GM23338 (cell line): ENCODE results near the gene GRIP2. TPM values are rescaled to one million over a fixed set of nuclear protein-coding genes. Genes with fewer than 3 reads are reported as not detected.

ENCODE experiments used
- ATAC-seq: fragments of 200-7000 bp; cut with Tn5 transposase; 3 replicates; pipeline ENCODE4 v1.9.1; 2020
- DNase-seq: peaks from one replicate; pipeline ENCODE4 v3.0.0-alpha.2; 2015; ENCODE audit warnings: low spot score
- H2AFZ ChIP-seq: fragments of 200-600 bp; sonication (generic); 2 replicates; pipeline ENCODE4 v1.8.0; 2016; ENCODE audit warnings: antibody characterized with exemption, mild to moderate bottlenecking, moderate library complexity
- H3F3A ChIP-seq: fragments of 200-600 bp; sonication (generic); replicated peaks from 2 replicates; pipeline ENCODE4 v1.8.0; 2017; ENCODE audit warnings: antibody characterized with exemption, mixed run types, low read depth
- H3K27ac ChIP-seq: fragments of 200-600 bp; sonication (generic); 2 replicates; pipeline ENCODE4 v1.6.1; 2016; ENCODE audit warnings: low read depth
- H3K27me3 ChIP-seq: fragments of 200-600 bp; sonication (generic); 2 replicates; pipeline ENCODE4 v1.8.0; 2016; ENCODE audit warnings: mild to moderate bottlenecking, mixed run types, moderate library complexity; ENCODE audit not compliant: insufficient read depth
- H3K36me3 ChIP-seq: fragments of 200-600 bp; sonication (generic); 2 replicates; pipeline ENCODE4 v1.8.0; 2016; ENCODE audit warnings: mild to moderate bottlenecking; ENCODE audit not compliant: insufficient read depth
- H3K4me1 ChIP-seq: fragments of 200-600 bp; sonication (generic); 2 replicates; pipeline ENCODE4 v1.8.0; 2016; ENCODE audit warnings: mild to moderate bottlenecking, moderate library complexity; ENCODE audit not compliant: insufficient read depth
- H3K4me2 ChIP-seq: fragments of 200-600 bp; sonication (generic); 2 replicates; pipeline ENCODE4 v1.7.1; 2017; ENCODE audit warnings: mixed run types
- H3K4me3 ChIP-seq: fragments of 200-600 bp; sonication (generic); 2 replicates; pipeline ENCODE4 v1.6.1; 2016; ENCODE audit warnings: mixed run types
- H3K79me2 ChIP-seq: fragments of 200-600 bp; sonication (generic); replicated peaks from 2 replicates; pipeline ENCODE4 v1.8.0; 2017; ENCODE audit warnings: mild to moderate bottlenecking; ENCODE audit not compliant: insufficient read depth
- H3K9me2 ChIP-seq: fragments of 200-600 bp; sonication (generic); 2 replicates; pipeline ENCODE4 v1.8.0; 2017; ENCODE audit not compliant: insufficient read depth
- H4K20me1 ChIP-seq: fragments of 200-600 bp; sonication (generic); replicated peaks from 2 replicates; pipeline ENCODE4 v1.8.0; 2017; ENCODE audit warnings: mild to moderate bottlenecking; ENCODE audit not compliant: insufficient read depth
- H3K27ac Mint-ChIP-seq: 2 replicates; pipeline ENCODE4 v1.8.0; 2020; ENCODE audit warnings: inconsistent platforms, mild to moderate bottlenecking, moderate library complexity, mixed read lengths
- H3K27me3 Mint-ChIP-seq: 3 replicates; pipeline ENCODE4 v1.8.0; 2022; ENCODE audit warnings: low read depth, mild to moderate bottlenecking, moderate library complexity, mixed read lengths, inconsistent platforms; ENCODE audit not compliant: insufficient read depth, poor library complexity
- H3K36me3 Mint-ChIP-seq: 3 replicates; pipeline ENCODE4 v1.8.0; 2021; ENCODE audit warnings: low read depth, mild to moderate bottlenecking, inconsistent platforms, moderate library complexity, mixed read lengths
- H3K4me1 Mint-ChIP-seq: 3 replicates; pipeline ENCODE4 v1.8.0; 2020; ENCODE audit warnings: mild to moderate bottlenecking, inconsistent platforms, mixed read lengths
- H3K4me3 Mint-ChIP-seq: 3 replicates; pipeline ENCODE4 v1.8.0; 2021; ENCODE audit warnings: moderate library complexity, mild to moderate bottlenecking, inconsistent platforms, mixed read lengths
- H3K9me3 Mint-ChIP-seq: 3 replicates; pipeline ENCODE4 v1.8.0; 2020; ENCODE audit warnings: moderate library complexity, mild to moderate bottlenecking, inconsistent platforms, mixed read lengths
- JUNB ChIP-seq: IDR thresholded peaks from one replicate; pipeline ENCODE4 v1.6.1; 2016; ENCODE audit warnings: antibody characterized with exemption; ENCODE audit not compliant: unreplicated experiment
- REST ChIP-seq: IDR thresholded peaks from one replicate; pipeline ENCODE4 v1.6.1; 2018; ENCODE audit warnings: antibody characterized with exemption; ENCODE audit not compliant: unreplicated experiment
- STAT1 ChIP-seq: IDR thresholded peaks from one replicate; pipeline ENCODE4 v1.6.1; 2016; ENCODE audit warnings: antibody characterized with exemption; ENCODE audit not compliant: unreplicated experiment
- ZNF114 ChIP-seq: fragments of 250-450 bp; sonication (Bioruptor Pico); IDR thresholded peaks from 2 replicates; pipeline ENCODE4 v1.5.0; 2020; ENCODE audit warnings: mild to moderate bottlenecking, moderate library complexity
- polyA plus RNA-seq: library from polyadenylated mRNA; unstranded; fragments of >200 nt; fragmentation: Nextera tagmentation; extraction: Ambion mirVana; gene quantifications from 2 replicates; pipeline ENCODE4 v1.2.1, GENCODE V29; 2016
- total RNA-seq: library from RNA; depleted of rRNA; stranded (reverse); fragments of >200 nt; shearing (Covaris generic); gene quantifications from 2 replicates; pipeline ENCODE4 v1.2.3, GENCODE V29; 2014
- TF ChIP-seq, protein P1 (sequence below): fragments of 250-450 bp; sonication (Bioruptor Pico); IDR thresholded peaks from 2 replicates; pipeline ENCODE4 v1.5.0; 2020; ENCODE audit warnings: mild to moderate bottlenecking, moderate library complexity
- TF ChIP-seq, protein P2 (sequence below): IDR thresholded peaks from 2 replicates; pipeline ENCODE4 v1.6.1; 2016; ENCODE audit warnings: antibody characterized with exemption

Gene GRIP2
- total and polyA plus RNA-seq, 2 experiments from 2014 or later: 3.6 to 5.8 TPM

DNA sequence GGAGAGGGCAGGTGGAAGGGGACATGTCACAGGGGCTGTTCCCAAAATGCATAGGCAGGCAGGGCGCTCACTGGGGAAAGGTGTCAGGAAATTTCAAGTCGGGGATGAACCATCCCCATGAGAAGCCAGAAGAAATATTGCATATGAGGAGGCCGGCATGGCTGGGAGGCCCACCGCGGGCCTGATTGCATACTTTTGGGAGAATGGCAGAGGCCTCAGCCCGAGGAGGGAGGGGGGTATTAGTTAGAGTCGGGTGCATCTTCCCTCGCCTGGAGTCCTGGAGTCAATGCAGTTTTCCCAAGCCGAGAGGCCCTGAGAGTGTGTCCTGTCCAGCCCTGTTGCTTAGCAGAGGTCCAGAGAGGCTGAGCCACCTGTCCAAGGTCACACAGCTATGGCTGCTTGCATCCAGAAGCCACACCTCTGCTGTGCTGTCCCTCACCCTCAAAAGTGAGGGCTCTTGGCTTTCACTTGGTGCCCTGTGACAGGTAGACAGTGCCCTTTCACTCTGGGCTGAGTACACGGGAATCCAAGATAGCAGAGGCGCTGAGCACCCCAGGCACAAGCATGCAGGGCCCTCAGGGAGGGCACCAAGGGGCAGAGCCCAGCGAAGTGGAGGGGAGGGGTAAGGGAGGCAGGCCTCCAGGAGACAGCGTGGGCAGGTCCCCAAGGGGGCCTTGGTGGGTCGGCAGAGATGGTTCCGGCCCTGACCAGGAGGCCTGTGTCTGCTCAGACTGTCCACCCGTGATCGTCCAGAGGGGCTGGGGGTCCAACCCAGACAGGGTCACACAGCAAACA lies 48.5 kb downstream of the GRIP2 start (continued):
- TF ChIP-seq REST: no peak
- no peak for TF ChIP-seq JUNB
- TF ChIP-seq ZNF114 (CRISPR knock-in tag): no peak

DNA sequence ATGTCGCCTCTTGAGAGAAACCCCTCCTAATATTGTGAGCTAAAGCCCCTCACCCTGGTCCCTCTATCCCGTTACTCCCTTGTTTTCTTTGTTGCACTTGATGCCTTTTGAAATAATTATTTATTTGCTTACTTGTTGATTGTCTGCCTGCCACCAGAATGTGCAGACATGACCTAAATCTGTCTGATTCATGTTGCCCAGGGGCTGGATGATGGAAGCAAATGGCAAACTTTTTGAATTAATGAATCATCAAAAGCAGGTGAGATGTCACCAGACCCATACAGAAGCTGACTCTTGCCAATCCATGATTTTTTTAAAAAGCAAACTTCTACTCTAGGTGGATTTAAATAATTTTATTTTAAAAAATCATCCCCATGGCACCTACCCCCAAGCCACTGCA lies 49.3 kb downstream of the GRIP2 start:
- no peak overlapping the region for H3K27ac Mint-ChIP-seq
- TF ChIP-seq REST (no peak), STAT1 (no peak)
- TF ChIP-seq, protein P1, sequence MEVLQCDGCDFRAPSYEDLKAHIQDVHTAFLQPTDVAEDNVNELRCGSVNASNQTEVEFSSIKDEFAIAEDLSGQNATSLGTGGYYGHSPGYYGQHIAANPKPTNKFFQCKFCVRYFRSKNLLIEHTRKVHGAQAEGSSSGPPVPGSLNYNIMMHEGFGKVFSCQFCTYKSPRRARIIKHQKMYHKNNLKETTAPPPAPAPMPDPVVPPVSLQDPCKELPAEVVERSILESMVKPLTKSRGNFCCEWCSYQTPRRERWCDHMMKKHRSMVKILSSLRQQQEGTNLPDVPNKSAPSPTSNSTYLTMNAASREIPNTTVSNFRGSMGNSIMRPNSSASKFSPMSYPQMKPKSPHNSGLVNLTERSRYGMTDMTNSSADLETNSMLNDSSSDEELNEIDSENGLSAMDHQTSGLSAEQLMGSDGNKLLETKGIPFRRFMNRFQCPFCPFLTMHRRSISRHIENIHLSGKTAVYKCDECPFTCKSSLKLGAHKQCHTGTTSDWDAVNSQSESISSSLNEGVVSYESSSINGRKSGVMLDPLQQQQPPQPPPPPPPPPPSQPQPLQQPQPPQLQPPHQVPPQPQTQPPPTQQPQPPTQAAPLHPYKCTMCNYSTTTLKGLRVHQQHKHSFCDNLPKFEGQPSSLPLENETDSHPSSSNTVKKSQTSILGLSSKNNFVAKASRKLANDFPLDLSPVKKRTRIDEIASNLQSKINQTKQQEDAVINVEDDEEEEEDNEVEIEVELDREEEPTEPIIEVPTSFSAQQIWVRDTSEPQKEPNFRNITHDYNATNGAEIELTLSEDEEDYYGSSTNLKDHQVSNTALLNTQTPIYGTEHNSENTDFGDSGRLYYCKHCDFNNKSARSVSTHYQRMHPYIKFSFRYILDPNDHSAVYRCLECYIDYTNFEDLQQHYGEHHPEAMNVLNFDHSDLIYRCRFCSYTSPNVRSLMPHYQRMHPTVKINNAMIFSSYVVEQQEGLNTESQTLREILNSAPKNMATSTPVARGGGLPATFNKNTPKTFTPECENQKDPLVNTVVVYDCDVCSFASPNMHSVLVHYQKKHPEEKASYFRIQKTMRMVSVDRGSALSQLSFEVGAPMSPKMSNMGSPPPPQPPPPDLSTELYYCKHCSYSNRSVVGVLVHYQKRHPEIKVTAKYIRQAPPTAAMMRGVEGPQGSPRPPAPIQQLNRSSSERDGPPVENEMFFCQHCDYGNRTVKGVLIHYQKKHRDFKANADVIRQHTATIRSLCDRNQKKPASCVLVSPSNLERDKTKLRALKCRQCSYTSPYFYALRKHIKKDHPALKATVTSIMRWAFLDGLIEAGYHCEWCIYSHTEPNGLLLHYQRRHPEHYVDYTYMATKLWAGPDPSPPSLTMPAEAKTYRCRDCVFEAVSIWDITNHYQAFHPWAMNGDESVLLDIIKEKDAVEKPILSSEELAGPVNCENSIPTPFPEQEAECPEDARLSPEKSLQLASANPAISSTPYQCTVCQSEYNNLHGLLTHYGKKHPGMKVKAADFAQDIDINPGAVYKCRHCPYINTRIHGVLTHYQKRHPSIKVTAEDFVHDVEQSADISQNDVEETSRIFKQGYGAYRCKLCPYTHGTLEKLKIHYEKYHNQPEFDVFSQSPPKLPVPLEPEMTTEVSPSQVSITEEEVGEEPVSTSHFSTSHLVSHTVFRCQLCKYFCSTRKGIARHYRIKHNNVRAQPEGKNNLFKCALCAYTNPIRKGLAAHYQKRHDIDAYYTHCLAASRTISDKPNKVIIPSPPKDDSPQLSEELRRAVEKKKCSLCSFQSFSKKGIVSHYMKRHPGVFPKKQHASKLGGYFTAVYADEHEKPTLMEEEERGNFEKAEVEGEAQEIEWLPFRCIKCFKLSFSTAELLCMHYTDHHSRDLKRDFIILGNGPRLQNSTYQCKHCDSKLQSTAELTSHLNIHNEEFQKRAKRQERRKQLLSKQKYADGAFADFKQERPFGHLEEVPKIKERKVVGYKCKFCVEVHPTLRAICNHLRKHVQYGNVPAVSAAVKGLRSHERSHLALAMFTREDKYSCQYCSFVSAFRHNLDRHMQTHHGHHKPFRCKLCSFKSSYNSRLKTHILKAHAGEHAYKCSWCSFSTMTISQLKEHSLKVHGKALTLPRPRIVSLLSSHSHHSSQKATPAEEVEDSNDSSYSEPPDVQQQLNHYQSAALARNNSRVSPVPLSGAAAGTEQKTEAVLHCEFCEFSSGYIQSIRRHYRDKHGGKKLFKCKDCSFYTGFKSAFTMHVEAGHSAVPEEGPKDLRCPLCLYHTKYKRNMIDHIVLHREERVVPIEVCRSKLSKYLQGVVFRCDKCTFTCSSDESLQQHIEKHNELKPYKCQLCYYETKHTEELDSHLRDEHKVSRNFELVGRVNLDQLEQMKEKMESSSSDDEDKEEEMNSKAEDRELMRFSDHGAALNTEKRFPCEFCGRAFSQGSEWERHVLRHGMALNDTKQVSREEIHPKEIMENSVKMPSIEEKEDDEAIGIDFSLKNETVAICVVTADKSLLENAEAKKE (CRISPR knock-in tag): no peak
- TF ChIP-seq, protein P2, sequence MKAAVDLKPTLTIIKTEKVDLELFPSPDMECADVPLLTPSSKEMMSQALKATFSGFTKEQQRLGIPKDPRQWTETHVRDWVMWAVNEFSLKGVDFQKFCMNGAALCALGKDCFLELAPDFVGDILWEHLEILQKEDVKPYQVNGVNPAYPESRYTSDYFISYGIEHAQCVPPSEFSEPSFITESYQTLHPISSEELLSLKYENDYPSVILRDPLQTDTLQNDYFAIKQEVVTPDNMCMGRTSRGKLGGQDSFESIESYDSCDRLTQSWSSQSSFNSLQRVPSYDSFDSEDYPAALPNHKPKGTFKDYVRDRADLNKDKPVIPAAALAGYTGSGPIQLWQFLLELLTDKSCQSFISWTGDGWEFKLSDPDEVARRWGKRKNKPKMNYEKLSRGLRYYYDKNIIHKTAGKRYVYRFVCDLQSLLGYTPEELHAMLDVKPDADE: no peak

More for the DNA sequence above, 49.3 kb downstream of the GRIP2 start:
- no peaks in the 10 kb centered on the region for H3F3A ChIP-seq
- H3K27me3 ChIP-seq: no peaks in the 10 kb centered on the region
- H3K4me2 ChIP-seq: no peak overlapping the region
- Mint-ChIP-seq H3K4me1 (no peaks in the 10 kb centered on the region), H3K36me3 (peaks cover 7% of the 10 kb centered on the region; the same call in 2 of the 3 replicates), H3K9me3 (no peaks in the 10 kb centered on the region; the same call in 2 of the 3 replicates), H3K4me3 (no peak overlapping the region), H3K27me3 (peaks cover 12% of the 10 kb centered on the region)
- ATAC-seq (no peak), DNase-seq (no peak)
- no peaks in the 10 kb centered on the region for H3K4me1 ChIP-seq
- H3K79me2 ChIP-seq: no peaks in the 10 kb centered on the region
- H3K27ac ChIP-seq: no peak overlapping the region
- no peak overlapping the region for H3K4me3 ChIP-seq
- 0 out of 2 replicates have a peak, but pooled peaks cover 6% of the 10 kb centered on the region for H3K36me3 ChIP-seq
- H4K20me1 ChIP-seq: 0 out of 2 replicates have a peak, but pooled peaks cover 3% of the 10 kb centered on the region
- no peak overlapping the region for H2AFZ ChIP-seq
- H3K9me2 ChIP-seq: no peaks in the 10 kb centered on the region
